A549 (cell line): Measurements from ENCODE around the gene CMTM7.

Experiments
- GATA3 ChIP-seq: IDR thresholded peaks from 2 replicates; pipeline ENCODE4 v1.6.1; 2012; ENCODE audit warnings: borderline replicate concordance
- POLR2A ChIP-seq: IDR thresholded peaks from 2 replicates; pipeline ENCODE4 v1.6.1; 2012; ENCODE audit warnings: mild to moderate bottlenecking, low read length
- RAD21 ChIP-seq, 2 experiments: fragments of >200 bp in 1 of 2; sonication (Bioruptor Twin) in 1 of 2; formaldehyde crosslinking in 1 of 2; IDR thresholded peaks in 1 of 2; conservative IDR thresholded peaks in 1 of 2; 2 replicates in 1 of 2; 3 replicates in 1 of 2; pipeline ENCODE4 v1.6.1; 2012 to 2018; ENCODE audit warnings: inconsistent platforms in 1 of 2
- RFX5 ChIP-seq: fragments of 450-650 bp; IDR thresholded peaks from 2 replicates; pipeline ENCODE4 v1.7.1; 2014; ENCODE audit warnings: antibody characterized with exemption, mild to moderate bottlenecking, moderate library complexity
- TF ChIP-seq, protein P1 (sequence below): fragments of >200 bp; sonication (Bioruptor Twin); formaldehyde crosslinking; IDR thresholded peaks from 3 replicates; pipeline ENCODE4 v1.5.1; 2016
- TF ChIP-seq, protein P2 (sequence below): fragments of 200-600 bp; sonication (generic); IDR thresholded peaks from 2 replicates; pipeline ENCODE4 v1.6.1; 2016; ENCODE audit warnings: antibody characterized with exemption, mild to moderate bottlenecking, moderate library complexity
- TF ChIP-seq, protein P3 (sequence below): IDR thresholded peaks from 2 replicates; pipeline ENCODE4 v1.6.1; 2012

GRCh38 chr3:32420126-32421038, 28.7 kb downstream of the CMTM7 start:
- TF ChIP-seq, protein P1, sequence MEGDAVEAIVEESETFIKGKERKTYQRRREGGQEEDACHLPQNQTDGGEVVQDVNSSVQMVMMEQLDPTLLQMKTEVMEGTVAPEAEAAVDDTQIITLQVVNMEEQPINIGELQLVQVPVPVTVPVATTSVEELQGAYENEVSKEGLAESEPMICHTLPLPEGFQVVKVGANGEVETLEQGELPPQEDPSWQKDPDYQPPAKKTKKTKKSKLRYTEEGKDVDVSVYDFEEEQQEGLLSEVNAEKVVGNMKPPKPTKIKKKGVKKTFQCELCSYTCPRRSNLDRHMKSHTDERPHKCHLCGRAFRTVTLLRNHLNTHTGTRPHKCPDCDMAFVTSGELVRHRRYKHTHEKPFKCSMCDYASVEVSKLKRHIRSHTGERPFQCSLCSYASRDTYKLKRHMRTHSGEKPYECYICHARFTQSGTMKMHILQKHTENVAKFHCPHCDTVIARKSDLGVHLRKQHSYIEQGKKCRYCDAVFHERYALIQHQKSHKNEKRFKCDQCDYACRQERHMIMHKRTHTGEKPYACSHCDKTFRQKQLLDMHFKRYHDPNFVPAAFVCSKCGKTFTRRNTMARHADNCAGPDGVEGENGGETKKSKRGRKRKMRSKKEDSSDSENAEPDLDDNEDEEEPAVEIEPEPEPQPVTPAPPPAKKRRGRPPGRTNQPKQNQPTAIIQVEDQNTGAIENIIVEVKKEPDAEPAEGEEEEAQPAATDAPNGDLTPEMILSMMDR, result no peak
- no peak for TF ChIP-seq POLR2A
- TF ChIP-seq, protein P2, sequence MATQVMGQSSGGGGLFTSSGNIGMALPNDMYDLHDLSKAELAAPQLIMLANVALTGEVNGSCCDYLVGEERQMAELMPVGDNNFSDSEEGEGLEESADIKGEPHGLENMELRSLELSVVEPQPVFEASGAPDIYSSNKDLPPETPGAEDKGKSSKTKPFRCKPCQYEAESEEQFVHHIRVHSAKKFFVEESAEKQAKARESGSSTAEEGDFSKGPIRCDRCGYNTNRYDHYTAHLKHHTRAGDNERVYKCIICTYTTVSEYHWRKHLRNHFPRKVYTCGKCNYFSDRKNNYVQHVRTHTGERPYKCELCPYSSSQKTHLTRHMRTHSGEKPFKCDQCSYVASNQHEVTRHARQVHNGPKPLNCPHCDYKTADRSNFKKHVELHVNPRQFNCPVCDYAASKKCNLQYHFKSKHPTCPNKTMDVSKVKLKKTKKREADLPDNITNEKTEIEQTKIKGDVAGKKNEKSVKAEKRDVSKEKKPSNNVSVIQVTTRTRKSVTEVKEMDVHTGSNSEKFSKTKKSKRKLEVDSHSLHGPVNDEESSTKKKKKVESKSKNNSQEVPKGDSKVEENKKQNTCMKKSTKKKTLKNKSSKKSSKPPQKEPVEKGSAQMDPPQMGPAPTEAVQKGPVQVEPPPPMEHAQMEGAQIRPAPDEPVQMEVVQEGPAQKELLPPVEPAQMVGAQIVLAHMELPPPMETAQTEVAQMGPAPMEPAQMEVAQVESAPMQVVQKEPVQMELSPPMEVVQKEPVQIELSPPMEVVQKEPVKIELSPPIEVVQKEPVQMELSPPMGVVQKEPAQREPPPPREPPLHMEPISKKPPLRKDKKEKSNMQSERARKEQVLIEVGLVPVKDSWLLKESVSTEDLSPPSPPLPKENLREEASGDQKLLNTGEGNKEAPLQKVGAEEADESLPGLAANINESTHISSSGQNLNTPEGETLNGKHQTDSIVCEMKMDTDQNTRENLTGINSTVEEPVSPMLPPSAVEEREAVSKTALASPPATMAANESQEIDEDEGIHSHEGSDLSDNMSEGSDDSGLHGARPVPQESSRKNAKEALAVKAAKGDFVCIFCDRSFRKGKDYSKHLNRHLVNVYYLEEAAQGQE, result no peak
- TF ChIP-seq RFX5, result no peak
- TF ChIP-seq, protein P3, sequence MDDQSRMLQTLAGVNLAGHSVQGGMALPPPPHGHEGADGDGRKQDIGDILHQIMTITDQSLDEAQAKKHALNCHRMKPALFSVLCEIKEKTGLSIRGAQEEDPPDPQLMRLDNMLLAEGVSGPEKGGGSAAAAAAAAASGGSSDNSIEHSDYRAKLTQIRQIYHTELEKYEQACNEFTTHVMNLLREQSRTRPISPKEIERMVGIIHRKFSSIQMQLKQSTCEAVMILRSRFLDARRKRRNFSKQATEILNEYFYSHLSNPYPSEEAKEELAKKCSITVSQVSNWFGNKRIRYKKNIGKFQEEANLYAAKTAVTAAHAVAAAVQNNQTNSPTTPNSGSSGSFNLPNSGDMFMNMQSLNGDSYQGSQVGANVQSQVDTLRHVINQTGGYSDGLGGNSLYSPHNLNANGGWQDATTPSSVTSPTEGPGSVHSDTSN, result no peak
- TF ChIP-seq RAD21 (conservative IDR thresholded peaks at IDR 0.05 in 1 of 2, IDR thresholded peaks at IDR 0.05 in 1 of 2), result no peak
- no peak for TF ChIP-seq GATA3
